Measurements from ENCODE around the gene RNGTT. TPM values are rescaled to one million over a fixed set of nuclear protein-coding genes. Genes with fewer than 3 reads are reported as not detected.

RNGTT gene
- total RNA-seq, 1 donor from 2014 or later = 18.2 TPM

- no peak overlapping the region for H3K4me3 ChIP-seq
- peaks cover 0 to 5% of the 10 kb centered on the region in 2 donors for H3K36me3 ChIP-seq
- H3K27me3 ChIP-seq = no peaks in the 10 kb centered on the region
- DNase-seq (ENCODE audit: extremely low spot score in 2 of 2) = no peak
- no peaks in the 10 kb centered on the region for H3K4me1 ChIP-seq
- TF ChIP-seq POLR2AphosphoS5 (IDR thresholded peaks at IDR 0.05; ENCODE audit: insufficient read depth in 1 of 2, low read depth in 1 of 2) = no peak
- no peak overlapping the region for H3K27ac ChIP-seq
- H3K9me3 ChIP-seq = peaks cover 16% of the 10 kb centered on the region
- intact Hi-C loops (cut with DNase I) = no loop called here
Measured at GRCh38 chr6:88671624-88672023, 291.8 kb downstream of the RNGTT start.

- DNase-seq (ENCODE audit: extremely low spot score in 2 of 2) = no peak
- Histone ChIP-seq H3K27ac (no peak overlapping the region), H3K4me1 (no peaks in the 10 kb centered on the region), H3K9me3 (peaks cover 16% of the 10 kb centered on the region), H3K36me3 (peaks cover 0 to 5% of the 10 kb centered on the region in 2 donors), H3K27me3 (no peaks in the 10 kb centered on the region), H3K4me3 (no peak overlapping the region)
- intact Hi-C loops (cut with DNase I) = no loop called here
- TF ChIP-seq POLR2A (IDR thresholded peaks at IDR 0.05) (no peak), POLR2AphosphoS5 (IDR thresholded peaks at IDR 0.05; ENCODE audit: insufficient read depth in 1 of 2, low read depth in 1 of 2) (no peak), CTCF (IDR thresholded peaks at IDR 0.05) (no peak)
Measured at GRCh38 chr6:88670369-88670768, 293.0 kb downstream of the RNGTT start.

GRCh38 chr6:88669475-88669874 lies 293.9 kb downstream of the RNGTT start:
- intact Hi-C loops (cut with DNase I) = no loop called here
- Histone ChIP-seq H3K27ac (no peak overlapping the region), H3K36me3 (peaks cover 0 to 5% of the 10 kb centered on the region in 2 donors), H3K4me1 (no peaks in the 10 kb centered on the region), H3K4me3 (no peak overlapping the region), H3K27me3 (no peaks in the 10 kb centered on the region), H3K9me3 (peaks cover 16% of the 10 kb centered on the region)
- no peak for DNase-seq (ENCODE audit: extremely low spot score in 2 of 2)
- no peak for TF ChIP-seq POLR2AphosphoS5 (IDR thresholded peaks at IDR 0.05; ENCODE audit: insufficient read depth in 1 of 2, low read depth in 1 of 2)
- TF ChIP-seq POLR2A (IDR thresholded peaks at IDR 0.05) = no peak
- no peak for TF ChIP-seq CTCF (IDR thresholded peaks at IDR 0.05)

GRCh38 chr6:88666901-88667300 lies 296.5 kb downstream of the RNGTT start:
- intact Hi-C loops (cut with DNase I) = no loop called here
- Histone ChIP-seq H3K36me3 (peaks cover 0 to 5% of the 10 kb centered on the region in 2 donors), H3K9me3 (peaks cover 28% of the 10 kb centered on the region), H3K4me1 (no peaks in the 10 kb centered on the region), H3K27ac (no peak overlapping the region), H3K27me3 (no peaks in the 10 kb centered on the region), H3K4me3 (no peak overlapping the region)
- TF ChIP-seq CTCF (IDR thresholded peaks at IDR 0.05) (no peak), POLR2AphosphoS5 (IDR thresholded peaks at IDR 0.05; ENCODE audit: insufficient read depth in 1 of 2, low read depth in 1 of 2) (no peak), POLR2A (IDR thresholded peaks at IDR 0.05) (no peak)
- no peak for DNase-seq (ENCODE audit: extremely low spot score in 2 of 2)

GRCh38 chr6:88665131-88665530 lies 298.3 kb downstream of the RNGTT start:
- Histone ChIP-seq H3K27ac (no peak overlapping the region), H3K9me3 (peaks cover 16% of the 10 kb centered on the region), H3K4me3 (no peak overlapping the region), H3K36me3 (peaks cover 0 to 1% of the 10 kb centered on the region in 2 donors), H3K4me1 (no peaks in the 10 kb centered on the region), H3K27me3 (no peaks in the 10 kb centered on the region)
- TF ChIP-seq POLR2AphosphoS5 (IDR thresholded peaks at IDR 0.05; ENCODE audit: insufficient read depth in 1 of 2, low read depth in 1 of 2) = no peak
- TF ChIP-seq CTCF (IDR thresholded peaks at IDR 0.05) = no peak
- intact Hi-C loops (cut with DNase I) = no loop called here
- no peak for DNase-seq (ENCODE audit: extremely low spot score in 2 of 2)

Measured in vagina (tissue), 2 donors.